WTC11 (cell line): Measurements from ENCODE around the gene ASPM. TPM values are rescaled to one million over a fixed set of nuclear protein-coding genes. Genes with fewer than 3 reads are reported as not detected.

Experiments
- ATAC-seq: fragments of 200-7000 bp; cut with Tn5 transposase; 2 replicates; pipeline ENCODE4 v1.10.0; 2021; ENCODE audit warnings: mild to moderate bottlenecking, moderate library complexity
- CTCF ChIA-PET: fragments of 300-600 bp; sonication (Branson Sonifier 250); formaldehyde crosslinking; loops from one replicate; lab custom pipeline; 2021; ENCODE audit warnings: antibody characterized with exemption; lab: Charles Lee
- POLR2A ChIA-PET: fragments of 350-600 bp; sonication (Branson Sonifier 250); formaldehyde crosslinking; loops from one replicate; lab custom pipeline; 2021; ENCODE audit warnings: antibody characterized with exemption; lab: Charles Lee
- DNase-seq: peaks from one replicate; pipeline ENCODE4 v3.0.0; 2021; ENCODE audit warnings: low spot score
- H3K27ac Mint-ChIP-seq: 2 replicates; pipeline ENCODE4 v1.8.0; 2021; ENCODE audit warnings: mixed read lengths
- H3K27me3 Mint-ChIP-seq: 2 replicates; pipeline ENCODE4 v1.8.0; 2021; ENCODE audit warnings: low read depth, mild to moderate bottlenecking, moderate library complexity, mixed read lengths
- H3K36me3 Mint-ChIP-seq: 2 replicates; pipeline ENCODE4 v1.8.0; 2021; ENCODE audit warnings: mixed read lengths
- H3K4me1 Mint-ChIP-seq: 2 replicates; pipeline ENCODE4 v1.8.0; 2022; ENCODE audit warnings: mixed read lengths
- H3K4me3 Mint-ChIP-seq: 2 replicates; pipeline ENCODE4 v1.8.0; 2021; ENCODE audit warnings: mild to moderate bottlenecking, moderate library complexity, mixed read lengths
- H3K9me3 Mint-ChIP-seq: 2 replicates; pipeline ENCODE4 v1.8.0; 2021; ENCODE audit warnings: mixed read lengths
- AR ChIP-seq: fragments of 250-450 bp; sonication (Bioruptor Pico); IDR thresholded peaks from 2 replicates; pipeline ENCODE4 v1.9.0; 2021; ENCODE audit warnings: mild to moderate bottlenecking
- ATF2 ChIP-seq: sonication (generic); formaldehyde crosslinking; IDR thresholded peaks from 2 replicates; pipeline ENCODE4 v1.8.1; 2022; ENCODE audit warnings: low read depth, missing genetic modification reagents, borderline replicate concordance
- ATF3 ChIP-seq: sonication (generic); formaldehyde crosslinking; conservative IDR thresholded peaks from 2 replicates; pipeline ENCODE4 v1.8.1; 2022; ENCODE audit warnings: mild to moderate bottlenecking, missing genetic modification reagents
- CREB1 ChIP-seq: sonication (generic); formaldehyde crosslinking; IDR thresholded peaks from 2 replicates; pipeline ENCODE4 v1.8.0; 2023; ENCODE audit warnings: mild to moderate bottlenecking, missing genetic modification reagents
- ESRRA ChIP-seq: sonication (generic); formaldehyde crosslinking; IDR thresholded peaks from 2 replicates; pipeline ENCODE4 v1.8.1; 2022; ENCODE audit warnings: mild to moderate bottlenecking, missing genetic modification reagents, borderline replicate concordance
- FOXJ3 ChIP-seq: sonication (generic); formaldehyde crosslinking; IDR thresholded peaks from 2 replicates; pipeline ENCODE4 v1.9.0; 2021; ENCODE audit warnings: missing genetic modification reagents, mild to moderate bottlenecking, borderline replicate concordance
- FOXP1 ChIP-seq: sonication (generic); formaldehyde crosslinking; IDR thresholded peaks from 2 replicates; pipeline ENCODE4 v1.8.0; 2022; ENCODE audit warnings: missing genetic modification reagents, mild to moderate bottlenecking, moderate library complexity, borderline replicate concordance
- GRHL2 ChIP-seq: fragments of 250-450 bp; sonication (Bioruptor Pico); IDR thresholded peaks from 2 replicates; pipeline ENCODE4 v1.8.0; 2022; ENCODE audit warnings: mild to moderate bottlenecking, moderate library complexity; ENCODE audit not compliant: insufficient replicate concordance, severe bottlenecking
- JAZF1 ChIP-seq: fragments of 250-450 bp; sonication (Bioruptor Pico); IDR thresholded peaks from 2 replicates; pipeline ENCODE4 v1.9.0; 2021; ENCODE audit warnings: moderate library complexity, mild to moderate bottlenecking, inconsistent platforms
- MAX ChIP-seq: sonication (generic); formaldehyde crosslinking; IDR thresholded peaks from 2 replicates; pipeline ENCODE4 v1.8.0; 2022; ENCODE audit warnings: mild to moderate bottlenecking, missing genetic modification reagents
- RORB ChIP-seq: fragments of 250-450 bp; sonication (Bioruptor Pico); IDR thresholded peaks from 2 replicates; pipeline ENCODE4 v1.9.0; 2021; ENCODE audit warnings: mild to moderate bottlenecking
- SOX15 ChIP-seq: fragments of 250-450 bp; sonication (Bioruptor Pico); IDR thresholded peaks from 2 replicates; pipeline ENCODE4 v1.9.0; 2021; ENCODE audit warnings: mild to moderate bottlenecking
- STAT6 ChIP-seq: sonication (generic); formaldehyde crosslinking; conservative IDR thresholded peaks from 2 replicates; pipeline ENCODE4 v1.8.1; 2023; ENCODE audit warnings: mild to moderate bottlenecking, low read depth, missing genetic modification reagents, moderate library complexity
- ZBTB21 ChIP-seq: sonication (generic); formaldehyde crosslinking; IDR thresholded peaks from 2 replicates; pipeline ENCODE4 v1.8.1; 2023; ENCODE audit warnings: mild to moderate bottlenecking, missing genetic modification reagents, borderline replicate concordance
- ZNF138 ChIP-seq: sonication (generic); formaldehyde crosslinking; conservative IDR thresholded peaks from 2 replicates; pipeline ENCODE4 v1.8.1; 2022; ENCODE audit warnings: mild to moderate bottlenecking, moderate library complexity, missing genetic modification reagents
- ZNF232 ChIP-seq: sonication (generic); formaldehyde crosslinking; IDR thresholded peaks from 2 replicates; pipeline ENCODE4 v1.8.0; 2022; ENCODE audit warnings: mild to moderate bottlenecking, missing genetic modification reagents
- ZNF263 ChIP-seq: sonication (generic); formaldehyde crosslinking; IDR thresholded peaks from 2 replicates; pipeline ENCODE4 v1.8.1; 2022; ENCODE audit warnings: low read depth, mild to moderate bottlenecking, moderate library complexity, missing genetic modification reagents
- ZSCAN18 ChIP-seq: fragments of 250-450 bp; sonication (Bioruptor Pico); IDR thresholded peaks from 2 replicates; pipeline ENCODE4 v2.1.2; 2022; ENCODE audit warnings: mild to moderate bottlenecking, moderate library complexity
- total RNA-seq: library from RNA; stranded (reverse); gene quantifications from 3 replicates; pipeline ENCODE4 v1.2.3, GENCODE V29; 2021

The ASPM gene
- total RNA-seq, 1 experiment from 2014 or later: 44.5 TPM

GRCh38 chr1:197156692-197157091 lies 10.2 kb upstream of the ASPM start (continued):
- TF ChIP-seq ZNF138 (CRISPR knock-in tag): no peak
- TF ChIP-seq ZNF263: no peak

GRCh38 chr1:197152662-197153061 lies 6.2 kb upstream of the ASPM start:
- Mint-ChIP-seq H3K4me3 (no peak overlapping the region), H3K27ac (no peak overlapping the region), H3K4me1 (no peaks in the 10 kb centered on the region), H3K9me3 (no peaks in the 10 kb centered on the region), H3K27me3 (no peaks in the 10 kb centered on the region), H3K36me3 (no peaks in the 10 kb centered on the region)
- ChIA-PET POLR2A (no interaction called here), CTCF (interaction anchor here (1.7 kb wide), 1 partner anchor 9 kb away, joined by 3 read pairs; no protein-coding TSS in a partner anchor)
- no peak for DNase-seq
- ATAC-seq: peak; percentile 38; the same call in 1 of the 2 replicates
- TF ChIP-seq ZNF138 (CRISPR knock-in tag) (no peak), ATF3 (CRISPR knock-in tag) (no peak), JAZF1 (CRISPR knock-in tag) (no peak), ZSCAN18 (CRISPR knock-in tag) (no peak), SOX15 (no peak), ZBTB21 (CRISPR knock-in tag) (no peak), RORB (CRISPR knock-in tag) (no peak), ESRRA (CRISPR knock-in tag) (no peak), ATF2 (CRISPR knock-in tag) (no peak), STAT6 (CRISPR knock-in tag) (no peak), FOXJ3 (CRISPR knock-in tag) (no peak), CREB1 (CRISPR knock-in tag) (no peak), GRHL2 (CRISPR knock-in tag) (no peak), FOXP1 (no peak), AR (CRISPR knock-in tag) (no peak), MAX (CRISPR knock-in tag) (no peak), ZNF232 (CRISPR knock-in tag) (no peak)
